GM13976 (cell line): ENCODE results near the gene GLS2.
"Not testable (repeated sequence)": the region's sequence is repeated elsewhere in the genome, so short reads cannot be mapped to it uniquely, and the experiment has no call there.

ENCODE experiments used
- DNase-seq: peaks from one replicate; pipeline ENCODE4 v3.0.0; 2012; ENCODE audit warnings: low spot score
- in situ Hi-C: fragments of 300-500 bp; cut with MboI; formaldehyde crosslinking; loops from one replicate; pipeline ENCODE4 v1.12.0; 2022; ENCODE audit warnings: low sequenced_read_pairs, mixed read lengths, inconsistent platforms; ENCODE audit not compliant: unreplicated experiment
- TF ChIP-seq, protein P1 (sequence below): IDR thresholded peaks from 2 replicates; pipeline ENCODE4 v1.5.1; 2012; ENCODE audit warnings: borderline replicate concordance, mild to moderate bottlenecking; ENCODE audit not compliant: insufficient read depth; ENCODE audit errors: extremely low read depth, missing control alignments, control extremely low read depth

GLS2 gene

DNA sequence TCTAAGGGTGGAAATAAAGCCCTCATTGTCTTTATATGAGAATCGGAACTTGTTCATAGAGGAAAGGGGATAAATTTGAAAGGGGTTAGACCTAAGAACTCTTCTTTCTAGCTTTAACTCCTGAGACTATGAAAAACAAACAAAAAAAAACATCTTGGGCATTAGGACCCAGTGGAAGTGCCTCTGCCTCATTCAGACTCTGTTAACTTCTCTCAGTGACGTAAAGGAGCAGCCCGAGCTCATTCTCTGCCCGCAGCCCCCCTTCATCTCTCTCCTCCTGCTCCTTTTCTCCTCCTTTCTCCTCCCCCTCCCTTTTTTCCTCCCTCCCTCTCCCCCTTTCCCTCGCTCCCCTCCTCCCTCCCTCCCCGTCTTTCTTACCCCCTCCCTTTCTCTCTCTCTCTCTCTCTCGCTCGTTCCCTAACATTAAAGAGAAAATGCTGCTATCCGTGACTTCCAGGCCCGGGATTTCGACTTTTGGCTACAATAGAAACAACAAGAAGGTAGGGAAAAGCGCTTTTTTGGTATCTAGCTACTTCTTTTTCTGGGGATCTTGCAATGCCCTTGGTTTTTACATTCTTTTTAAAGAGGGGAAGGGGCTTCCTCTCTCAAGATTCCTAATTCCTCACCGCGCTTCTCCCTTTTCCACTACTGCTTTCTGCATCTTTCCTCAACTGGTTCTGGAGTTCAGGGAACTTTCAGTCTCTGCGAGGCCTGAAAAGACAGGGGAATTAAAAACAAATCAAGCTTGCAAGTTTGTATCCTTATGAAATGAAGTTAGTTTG is 33.8 kb upstream of the GLS2 start, which contains the start of gene RBMS2:
RBMS2 (plus strand) TSS at position 231 of the 782 bp plus-strand sequence; CDS start at position 435, 204 bp downstream.
- peak; percentile 60 for DNase-seq
- in situ Hi-C loops: loop anchor here (25.0 kb wide), 1 partner anchor 91 kb away; no protein-coding TSS in a partner anchor
- TF ChIP-seq, protein P1, sequence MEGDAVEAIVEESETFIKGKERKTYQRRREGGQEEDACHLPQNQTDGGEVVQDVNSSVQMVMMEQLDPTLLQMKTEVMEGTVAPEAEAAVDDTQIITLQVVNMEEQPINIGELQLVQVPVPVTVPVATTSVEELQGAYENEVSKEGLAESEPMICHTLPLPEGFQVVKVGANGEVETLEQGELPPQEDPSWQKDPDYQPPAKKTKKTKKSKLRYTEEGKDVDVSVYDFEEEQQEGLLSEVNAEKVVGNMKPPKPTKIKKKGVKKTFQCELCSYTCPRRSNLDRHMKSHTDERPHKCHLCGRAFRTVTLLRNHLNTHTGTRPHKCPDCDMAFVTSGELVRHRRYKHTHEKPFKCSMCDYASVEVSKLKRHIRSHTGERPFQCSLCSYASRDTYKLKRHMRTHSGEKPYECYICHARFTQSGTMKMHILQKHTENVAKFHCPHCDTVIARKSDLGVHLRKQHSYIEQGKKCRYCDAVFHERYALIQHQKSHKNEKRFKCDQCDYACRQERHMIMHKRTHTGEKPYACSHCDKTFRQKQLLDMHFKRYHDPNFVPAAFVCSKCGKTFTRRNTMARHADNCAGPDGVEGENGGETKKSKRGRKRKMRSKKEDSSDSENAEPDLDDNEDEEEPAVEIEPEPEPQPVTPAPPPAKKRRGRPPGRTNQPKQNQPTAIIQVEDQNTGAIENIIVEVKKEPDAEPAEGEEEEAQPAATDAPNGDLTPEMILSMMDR: no peak

DNA sequence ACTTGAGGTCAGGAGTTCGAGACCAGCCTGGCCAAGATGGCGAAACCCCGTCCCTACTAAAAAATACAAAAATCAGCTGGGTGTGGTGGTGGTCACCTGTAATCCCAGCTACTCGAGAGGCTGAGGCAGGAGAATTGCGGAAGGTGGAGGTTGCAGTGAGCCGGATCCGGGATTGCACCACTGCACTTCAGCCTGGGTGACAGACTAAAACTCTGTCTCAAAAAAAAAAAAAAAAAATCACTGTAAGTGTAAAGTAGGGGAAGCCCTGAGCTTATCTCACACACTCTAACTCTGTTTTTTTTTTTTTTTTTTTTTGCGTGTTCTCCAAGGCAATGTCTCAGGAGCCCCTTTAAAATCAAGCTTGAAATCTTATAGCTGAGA is 33.2 kb upstream of the GLS2 start:
- DNase-seq: no peak
- in situ Hi-C loops: loop anchor here (25.0 kb wide), 1 partner anchor 91 kb away; no protein-coding TSS in a partner anchor

DNA sequence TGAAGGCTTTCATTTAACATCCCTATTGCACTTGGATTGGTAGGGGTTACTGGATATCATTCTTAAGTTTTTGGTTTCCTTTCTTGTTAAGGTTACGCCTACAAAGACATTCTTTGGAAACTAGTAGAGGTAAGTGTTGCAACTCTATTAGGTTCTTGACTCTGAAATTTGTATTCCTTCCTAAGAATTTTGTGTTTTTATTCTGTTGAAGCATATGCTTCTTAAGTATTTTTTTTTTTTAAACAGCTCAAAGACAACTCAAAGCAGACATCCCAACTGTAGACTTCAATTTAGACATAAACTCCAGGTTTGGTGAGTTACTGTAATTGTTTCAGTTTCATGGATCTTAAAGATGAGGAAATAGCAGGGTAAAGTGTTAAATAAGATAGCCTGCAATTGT is 32.5 kb upstream of the GLS2 start:
- in situ Hi-C loops: loop anchor here (25.0 kb wide), 1 partner anchor 92 kb away; no protein-coding TSS in a partner anchor
- TF ChIP-seq, protein P1: no peak

More for the DNA sequence above, 33.2 kb upstream of the GLS2 start:
- TF ChIP-seq, protein P1: no peak

DNA sequence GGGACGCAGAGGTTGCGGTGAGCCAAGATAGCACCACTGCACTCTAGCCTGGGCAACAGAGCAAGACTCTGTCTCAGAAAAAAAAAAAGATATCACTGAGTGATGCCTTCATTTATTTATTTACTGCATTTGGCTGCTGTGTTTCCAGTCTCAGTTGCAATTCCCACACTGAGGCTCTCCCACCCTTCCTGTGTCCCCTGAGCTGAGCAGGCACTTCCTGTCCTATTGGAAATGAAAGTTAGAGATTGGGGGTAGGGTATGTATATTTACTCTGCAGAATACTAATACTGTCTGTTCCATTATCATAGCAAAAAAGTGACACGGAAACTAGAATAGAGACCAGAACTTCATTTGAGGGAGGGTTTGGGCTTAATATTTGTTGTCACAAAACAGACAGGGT is 32.1 kb upstream of the GLS2 start:
- TF ChIP-seq, protein P1: no peak
- DNase-seq: no peak
- in situ Hi-C loops: loop anchor here (25.0 kb wide), 1 partner anchor 92 kb away; no protein-coding TSS in a partner anchor

More for the DNA sequence above, 32.5 kb upstream of the GLS2 start:
- DNase-seq: no peak

DNA sequence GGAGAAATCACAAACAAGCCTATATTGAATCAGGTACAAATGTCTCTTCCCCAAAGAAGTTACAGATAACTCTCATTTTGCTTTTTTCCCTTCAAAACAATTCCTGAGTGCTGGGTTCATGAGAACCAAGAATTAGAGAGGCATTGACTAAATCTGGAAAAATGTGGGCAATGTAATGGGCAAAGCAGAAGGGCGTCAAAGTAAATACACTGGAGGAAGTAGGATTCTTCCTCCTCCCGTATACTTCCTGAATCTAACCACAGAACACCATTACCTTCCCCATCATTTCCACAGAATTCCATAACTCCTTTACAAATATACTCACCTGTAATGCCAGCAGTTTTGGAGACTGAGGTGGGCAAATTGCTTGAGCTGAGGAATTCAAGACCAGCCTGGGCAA is 30.6 kb upstream of the GLS2 start:
- TF ChIP-seq, protein P1: no peak
- in situ Hi-C loops: loop anchor here (25.0 kb wide), 1 partner anchor 94 kb away; no protein-coding TSS in a partner anchor
- DNase-seq: no peak

DNA sequence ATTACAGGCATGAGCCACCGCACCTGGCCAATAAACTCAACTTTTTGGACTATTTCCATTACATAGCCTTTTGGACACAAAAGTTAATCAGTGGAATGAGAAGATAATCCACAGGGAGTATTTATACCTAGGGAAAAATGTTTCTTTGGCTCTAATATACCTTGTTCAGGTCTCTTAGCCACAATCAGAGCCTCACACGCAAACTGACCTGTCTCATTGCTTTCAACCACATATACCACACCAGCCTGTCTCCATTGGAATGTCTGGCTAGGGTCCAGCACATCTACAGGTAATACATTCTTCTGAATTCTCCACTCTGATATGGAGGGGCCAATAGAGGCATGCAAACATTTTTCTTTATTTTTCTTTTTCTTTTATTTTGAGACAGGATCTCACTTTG is 29.9 kb upstream of the GLS2 start:
- DNase-seq: no peak
- TF ChIP-seq, protein P1: no peak
- in situ Hi-C loops: loop anchor here (25.0 kb wide), 1 partner anchor 94 kb away; no protein-coding TSS in a partner anchor

DNA sequence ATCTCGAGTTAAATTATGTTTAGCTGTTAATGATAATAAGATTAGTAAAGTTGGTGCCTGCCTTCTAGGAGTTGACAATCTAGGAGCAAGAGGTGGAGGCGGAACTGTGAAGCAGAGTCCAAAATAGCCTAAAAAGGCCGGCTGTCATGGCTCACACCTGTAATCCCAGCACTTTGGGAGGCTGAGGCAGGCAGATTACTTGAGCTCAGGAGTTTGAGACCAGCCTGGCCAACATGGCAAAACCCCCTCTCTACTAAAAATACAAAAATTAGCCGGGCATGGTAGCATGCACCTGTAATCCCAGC is 26.0 kb upstream of the GLS2 start:
- in situ Hi-C loops: loop anchor here (25.0 kb wide), 1 partner anchor 98 kb away; no protein-coding TSS in a partner anchor
- not testable (repeated sequence) for DNase-seq
